ENCODE measurements around the gene TSPYL1.
A peak's percentile ranks its signal among the peaks of the same experiment; 100 is the strongest.

Gene TSPYL1

GRCh38 chr6:116279232-116280160, at the start of gene TSPYL1:
Gene TSPYL1, minus strand, starts transcription at chr6:116279930. Its CDS starts 100 bp downstream, at chr6:116279830.
- ChIA-PET POLR2A (interaction anchor here (0.5 to 2.9 kb wide), 23 partner anchors 9 to 401 kb away, joined by 3 to 20 read pairs (median 4); partner anchors contain the start of genes CALHM5, RWDD1 and TSPYL4), CTCF (interaction anchor here (0.6 to 4.6 kb wide), 3 partner anchors 8 to 63 kb away, joined by 3 to 29 read pairs (median 3); no protein-coding TSS in a partner anchor)
- DNase-seq (ENCODE audit: extremely low spot score): peak; percentile 95
- TF ChIP-seq FOXA1 (IDR thresholded peaks at IDR 0.05): no peak
- no peak for TF ChIP-seq FOXM1 (IDR thresholded peaks at IDR 0.05; ENCODE audit: borderline replicate concordance)
- no peak for TF ChIP-seq HDGF (IDR thresholded peaks at IDR 0.05; ENCODE audit: borderline replicate concordance)
- no peak for TF ChIP-seq ZNF384 (IDR thresholded peaks at IDR 0.05)
- no peak for TF ChIP-seq L3MBTL2 (conservative IDR thresholded peaks at IDR 0.05)
- TF ChIP-seq CTBP1 (IDR thresholded peaks at IDR 0.05; ENCODE audit: borderline replicate concordance): peak; percentile 15; the same call in 1 of the 2 replicates

- CTCF ChIA-PET: no interaction called here
- DNase-seq (ENCODE audit: extremely low spot score): no peak
- POLR2A ChIA-PET: no interaction called here
- TF ChIP-seq FOXM1 (IDR thresholded peaks at IDR 0.05; ENCODE audit: borderline replicate concordance) (no peak), CTBP1 (IDR thresholded peaks at IDR 0.05; ENCODE audit: borderline replicate concordance) (no peak), PKNOX1 (IDR thresholded peaks at IDR 0.05) (no peak), LEF1 (IDR thresholded peaks at IDR 0.05; ENCODE audit: borderline replicate concordance) (no peak), TARDBP (IDR thresholded peaks at IDR 0.05) (no peak), FOXK2 (IDR thresholded peaks at IDR 0.05) (no peak), ARNT (IDR thresholded peaks at IDR 0.05) (no peak), FOXA1 (IDR thresholded peaks at IDR 0.05) (no peak), SUZ12 (IDR thresholded peaks at IDR 0.05) (no peak), SP1 (IDR thresholded peaks at IDR 0.05) (no peak), ELF4 (IDR thresholded peaks at IDR 0.05) (no peak), HDGF (IDR thresholded peaks at IDR 0.05; ENCODE audit: borderline replicate concordance) (no peak), BHLHE40 (IDR thresholded peaks at IDR 0.05; ENCODE audit: borderline replicate concordance) (no peak), L3MBTL2 (conservative IDR thresholded peaks at IDR 0.05) (no peak)
These were observed 49.4 kb upstream of the TSPYL1 start for GRCh38 chr6:116329156-116329555.

GRCh38 chr6:116328528-116328903, 48.8 kb upstream of the TSPYL1 start:
- POLR2A ChIA-PET: no interaction called here
- CTCF ChIA-PET: no interaction called here
- TF ChIP-seq LEF1 (IDR thresholded peaks at IDR 0.05; ENCODE audit: borderline replicate concordance): no peak
- no peak for TF ChIP-seq SP1 (IDR thresholded peaks at IDR 0.05)
- no peak for TF ChIP-seq FOXM1 (IDR thresholded peaks at IDR 0.05; ENCODE audit: borderline replicate concordance)
- no peak for TF ChIP-seq SUZ12 (IDR thresholded peaks at IDR 0.05)
- no peak for TF ChIP-seq FOXK2 (IDR thresholded peaks at IDR 0.05)
- TF ChIP-seq NFRKB (IDR thresholded peaks at IDR 0.05): no peak
- TF ChIP-seq HDGF (IDR thresholded peaks at IDR 0.05; ENCODE audit: borderline replicate concordance): no peak
- TF ChIP-seq ARNT (IDR thresholded peaks at IDR 0.05): no peak
- no peak for TF ChIP-seq TARDBP (IDR thresholded peaks at IDR 0.05)
- TF ChIP-seq ZNF384 (IDR thresholded peaks at IDR 0.05): no peak
- TF ChIP-seq CTBP1 (IDR thresholded peaks at IDR 0.05; ENCODE audit: borderline replicate concordance): no peak
- TF ChIP-seq PKNOX1 (IDR thresholded peaks at IDR 0.05): no peak
- no peak for TF ChIP-seq ELF4 (IDR thresholded peaks at IDR 0.05)
- no peak for DNase-seq (ENCODE audit: extremely low spot score)

- TF ChIP-seq L3MBTL2 (conservative IDR thresholded peaks at IDR 0.05): no peak
- TF ChIP-seq LEF1 (IDR thresholded peaks at IDR 0.05; ENCODE audit: borderline replicate concordance): no peak
- no peak for TF ChIP-seq ZNF384 (IDR thresholded peaks at IDR 0.05)
- no peak for TF ChIP-seq FOXK2 (IDR thresholded peaks at IDR 0.05)
- TF ChIP-seq SP1 (IDR thresholded peaks at IDR 0.05): no peak
- TF ChIP-seq TARDBP (IDR thresholded peaks at IDR 0.05): no peak
- TF ChIP-seq ARNT (IDR thresholded peaks at IDR 0.05): no peak
- no peak for TF ChIP-seq FOXM1 (IDR thresholded peaks at IDR 0.05; ENCODE audit: borderline replicate concordance)
- TF ChIP-seq BHLHE40 (IDR thresholded peaks at IDR 0.05; ENCODE audit: borderline replicate concordance): no peak
- DNase-seq (ENCODE audit: extremely low spot score): peak; percentile 32
- CTCF ChIA-PET: interaction anchor here (0.6 to 1.6 kb wide), 3 partner anchors 40 to 116 kb away, joined by 3 to 4 read pairs (median 3); no protein-coding TSS in a partner anchor
- POLR2A ChIA-PET: no interaction called here
These were observed 48.2 kb upstream of the TSPYL1 start for GRCh38 chr6:116327803-116328527.

GRCh38 chr6:116326996-116327395, 47.3 kb upstream of the TSPYL1 start:
- ChIA-PET POLR2A (interaction anchor here (0.6 kb wide), 1 partner anchor 569 kb away, joined by 3 read pairs; no protein-coding TSS in a partner anchor), CTCF (interaction anchor here (1.4 to 1.6 kb wide), 2 partner anchors 39 to 117 kb away, joined by 3 to 4 read pairs; no protein-coding TSS in a partner anchor)
- TF ChIP-seq FOXA1 (IDR thresholded peaks at IDR 0.05) (no peak), ZNF384 (IDR thresholded peaks at IDR 0.05) (no peak), CTBP1 (IDR thresholded peaks at IDR 0.05; ENCODE audit: borderline replicate concordance) (no peak), LEF1 (IDR thresholded peaks at IDR 0.05; ENCODE audit: borderline replicate concordance) (no peak), FOXM1 (IDR thresholded peaks at IDR 0.05; ENCODE audit: borderline replicate concordance) (no peak), NFRKB (IDR thresholded peaks at IDR 0.05) (no peak), ELF4 (IDR thresholded peaks at IDR 0.05) (no peak), HDGF (IDR thresholded peaks at IDR 0.05; ENCODE audit: borderline replicate concordance) (no peak), SUZ12 (IDR thresholded peaks at IDR 0.05) (no peak), L3MBTL2 (conservative IDR thresholded peaks at IDR 0.05) (no peak), BHLHE40 (IDR thresholded peaks at IDR 0.05; ENCODE audit: borderline replicate concordance) (no peak)
- DNase-seq (ENCODE audit: extremely low spot score): no peak

All from HEK293T (cell line).